ENCODE data around the gene ECM1.

ECM1 gene

DNA sequence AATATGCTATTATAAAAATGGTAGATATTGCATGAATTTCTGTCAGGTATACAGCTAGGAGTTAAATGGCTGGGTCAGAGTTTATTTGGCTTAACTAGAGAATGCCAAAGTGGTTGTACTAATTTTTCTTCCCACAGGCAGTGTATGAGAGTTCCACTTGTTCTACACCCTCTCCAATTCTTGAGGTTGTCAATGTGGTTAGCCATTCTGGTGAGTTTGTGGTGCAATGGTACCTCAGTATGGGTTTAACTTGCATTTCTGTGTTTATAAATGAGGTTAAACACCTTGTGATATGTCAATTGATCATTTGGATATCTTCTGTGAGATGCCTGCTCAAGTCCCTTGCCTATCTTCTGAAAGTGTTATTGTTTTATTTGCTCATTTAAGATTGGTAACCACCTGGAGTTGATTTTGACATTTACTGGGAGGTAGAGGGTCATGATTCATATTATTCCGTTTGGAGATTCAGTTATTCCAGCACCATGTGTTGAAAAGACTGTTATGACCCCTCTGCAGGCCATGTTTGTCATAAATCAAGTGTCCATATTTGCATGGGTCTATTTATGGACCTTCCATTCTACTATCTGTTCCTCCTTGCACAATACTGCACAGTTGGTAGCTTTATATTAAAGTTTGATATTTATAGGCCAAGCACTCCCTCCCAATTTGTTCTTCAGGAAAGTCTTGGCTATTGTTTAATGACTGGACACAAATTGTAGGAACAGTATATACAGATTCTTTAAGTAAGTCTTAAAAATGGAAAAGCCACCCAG lies 13.5 kb downstream of the ECM1 start:
- no peak overlapping the region for H3K27ac ChIP-seq (ENCODE audit: insufficient read depth, low read length, poor library complexity, severe bottlenecking)
- no peak for DNase-seq
- H3K4me1 ChIP-seq (ENCODE audit: control insufficient read depth, insufficient read depth, low read length, poor library complexity, severe bottlenecking): peaks cover under 1% of the 10 kb centered on the region
- no peaks in the 10 kb centered on the region for H3K27me3 ChIP-seq (replicated peaks; ENCODE audit: control insufficient read depth, insufficient read depth, low read length, poor library complexity, severe bottlenecking)
- no peaks in the 10 kb centered on the region for H3K36me3 ChIP-seq (ENCODE audit: control insufficient read depth, insufficient read depth, low read length)
- H3K9me3 ChIP-seq (ENCODE audit: control insufficient read depth, low read length): no peaks in the 10 kb centered on the region
- H3K4me3 ChIP-seq (ENCODE audit: insufficient read depth, low read depth, low read length, poor library complexity, severe bottlenecking): no peak overlapping the region

DNA sequence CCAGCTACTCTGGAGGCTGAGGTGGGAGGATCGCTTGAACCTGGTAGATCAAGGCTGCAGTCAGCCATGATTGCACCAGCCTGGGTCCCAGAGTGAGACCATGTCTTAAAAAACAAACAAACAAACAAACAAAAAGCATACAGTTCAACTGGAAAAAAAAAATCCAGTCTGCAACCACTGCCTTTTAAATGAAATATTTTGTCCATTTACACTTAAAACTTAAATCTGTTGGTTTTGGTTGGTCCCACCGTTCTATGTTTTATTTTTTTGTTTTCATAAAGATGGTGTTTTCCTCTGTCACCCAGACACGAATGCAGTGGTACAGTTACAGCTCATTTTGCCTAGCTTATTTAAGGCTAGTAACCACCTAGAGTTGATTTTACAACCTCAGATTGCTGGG lies 17.4 kb downstream of the ECM1 start:
- no peaks in the 10 kb centered on the region for H3K36me3 ChIP-seq (ENCODE audit: control insufficient read depth, insufficient read depth, low read length)
- H3K27ac ChIP-seq (ENCODE audit: insufficient read depth, low read length, poor library complexity, severe bottlenecking): no peak overlapping the region
- no peak for DNase-seq
- no peaks in the 10 kb centered on the region for H3K4me1 ChIP-seq (ENCODE audit: control insufficient read depth, insufficient read depth, low read length, poor library complexity, severe bottlenecking)
- H3K4me3 ChIP-seq (ENCODE audit: insufficient read depth, low read depth, low read length, poor library complexity, severe bottlenecking): no peak overlapping the region
- no peaks in the 10 kb centered on the region for H3K9me3 ChIP-seq (ENCODE audit: control insufficient read depth, low read length)
- no peaks in the 10 kb centered on the region for H3K27me3 ChIP-seq (replicated peaks; ENCODE audit: control insufficient read depth, insufficient read depth, low read length, poor library complexity, severe bottlenecking)

DNA sequence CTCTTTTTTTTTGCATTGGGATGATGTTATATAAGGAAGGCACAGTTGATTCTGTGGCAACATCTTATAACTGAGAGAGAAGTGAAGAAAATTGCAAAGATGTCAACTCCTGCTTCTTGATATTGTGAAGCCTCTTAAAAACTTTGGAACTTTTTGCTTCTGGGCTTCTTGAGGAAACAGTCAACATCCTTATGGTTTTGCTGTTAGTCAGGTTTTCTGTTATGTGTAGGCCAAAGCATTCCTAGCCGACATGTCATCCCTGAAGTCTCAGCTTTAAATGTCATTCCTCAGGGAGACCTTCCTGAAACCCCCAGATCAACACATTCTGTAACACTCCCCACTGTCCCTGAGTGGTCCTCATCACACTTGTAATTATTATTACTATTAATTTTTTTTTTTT lies 20.3 kb downstream of the ECM1 start:
- Histone ChIP-seq H3K27ac (ENCODE audit: insufficient read depth, low read length, poor library complexity, severe bottlenecking) (no peak overlapping the region), H3K27me3 (replicated peaks; ENCODE audit: control insufficient read depth, insufficient read depth, low read length, poor library complexity, severe bottlenecking) (no peaks in the 10 kb centered on the region), H3K4me3 (ENCODE audit: insufficient read depth, low read depth, low read length, poor library complexity, severe bottlenecking) (no peak overlapping the region), H3K36me3 (ENCODE audit: control insufficient read depth, insufficient read depth, low read length) (no peaks in the 10 kb centered on the region), H3K9me3 (ENCODE audit: control insufficient read depth, low read length) (no peaks in the 10 kb centered on the region), H3K4me1 (ENCODE audit: control insufficient read depth, insufficient read depth, low read length, poor library complexity, severe bottlenecking) (no peaks in the 10 kb centered on the region)
- no peak for DNase-seq

DNA sequence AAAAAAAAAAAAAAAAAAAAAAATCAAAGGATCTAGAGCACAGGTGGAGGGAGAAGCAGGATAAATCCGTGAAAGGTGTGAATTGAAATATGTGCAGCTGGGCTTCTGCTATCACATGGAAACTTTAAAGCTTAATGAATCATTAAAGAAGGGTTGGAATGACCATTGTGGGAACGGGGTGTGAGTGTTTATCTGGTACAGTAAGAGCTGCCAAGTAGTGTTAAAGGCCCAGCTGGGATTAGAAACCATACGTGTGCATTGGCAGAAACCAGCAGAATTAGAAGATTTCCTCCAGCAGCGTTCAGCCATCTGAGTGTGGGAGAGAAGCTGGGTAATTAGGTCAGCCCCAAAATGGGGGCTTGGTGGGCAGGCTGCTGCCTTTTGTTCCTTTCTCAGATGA lies 21.1 kb downstream of the ECM1 start:
- no peak overlapping the region for H3K4me3 ChIP-seq (ENCODE audit: insufficient read depth, low read depth, low read length, poor library complexity, severe bottlenecking)
- H3K4me1 ChIP-seq (ENCODE audit: control insufficient read depth, insufficient read depth, low read length, poor library complexity, severe bottlenecking): no peaks in the 10 kb centered on the region
- H3K36me3 ChIP-seq (ENCODE audit: control insufficient read depth, insufficient read depth, low read length): no peaks in the 10 kb centered on the region
- no peak for DNase-seq
- H3K27ac ChIP-seq (ENCODE audit: insufficient read depth, low read length, poor library complexity, severe bottlenecking): no peak overlapping the region
- H3K9me3 ChIP-seq (ENCODE audit: control insufficient read depth, low read length): no peaks in the 10 kb centered on the region
- H3K27me3 ChIP-seq (replicated peaks; ENCODE audit: control insufficient read depth, insufficient read depth, low read length, poor library complexity, severe bottlenecking): no peaks in the 10 kb centered on the region

DNA sequence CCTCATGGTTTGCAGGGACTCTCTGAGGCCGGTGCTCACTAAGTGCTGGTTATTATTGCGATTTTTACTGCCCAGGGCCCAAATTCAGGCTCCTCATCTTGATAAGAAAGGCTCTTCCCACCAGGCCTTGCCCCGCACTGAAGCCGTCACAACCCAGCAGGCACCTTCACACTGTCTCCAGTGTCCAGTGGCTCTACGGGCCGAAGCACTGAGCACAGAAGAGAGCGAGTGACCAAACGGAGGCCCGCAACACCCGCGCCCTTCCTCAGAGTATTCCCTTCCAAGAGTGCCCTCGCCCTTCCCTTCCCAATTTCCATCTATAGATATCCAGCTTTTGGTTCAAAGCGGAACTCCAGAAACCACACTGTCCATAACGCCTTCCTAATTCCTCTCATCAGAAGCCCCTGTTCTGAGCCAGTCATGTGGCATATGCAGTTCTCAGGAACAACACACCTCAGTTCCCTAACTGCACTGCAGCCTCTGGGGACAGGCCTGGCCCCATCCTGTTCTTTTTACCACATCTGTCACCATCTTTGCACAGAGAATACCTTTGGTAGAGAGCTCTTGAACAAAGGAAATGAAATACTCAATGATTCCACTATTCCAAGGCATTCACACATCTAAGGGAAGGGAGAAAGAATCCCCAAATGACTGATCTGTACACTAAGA lies 22.7 kb downstream of the ECM1 start:
- Histone ChIP-seq H3K9me3 (ENCODE audit: control insufficient read depth, low read length) (no peaks in the 10 kb centered on the region), H3K27ac (ENCODE audit: insufficient read depth, low read length, poor library complexity, severe bottlenecking) (no peak overlapping the region), H3K36me3 (ENCODE audit: control insufficient read depth, insufficient read depth, low read length) (no peaks in the 10 kb centered on the region), H3K4me3 (ENCODE audit: insufficient read depth, low read depth, low read length, poor library complexity, severe bottlenecking) (no peak overlapping the region), H3K27me3 (replicated peaks; ENCODE audit: control insufficient read depth, insufficient read depth, low read length, poor library complexity, severe bottlenecking) (no peaks in the 10 kb centered on the region), H3K4me1 (ENCODE audit: control insufficient read depth, insufficient read depth, low read length, poor library complexity, severe bottlenecking) (no peaks in the 10 kb centered on the region)
- no peak for DNase-seq

DNA sequence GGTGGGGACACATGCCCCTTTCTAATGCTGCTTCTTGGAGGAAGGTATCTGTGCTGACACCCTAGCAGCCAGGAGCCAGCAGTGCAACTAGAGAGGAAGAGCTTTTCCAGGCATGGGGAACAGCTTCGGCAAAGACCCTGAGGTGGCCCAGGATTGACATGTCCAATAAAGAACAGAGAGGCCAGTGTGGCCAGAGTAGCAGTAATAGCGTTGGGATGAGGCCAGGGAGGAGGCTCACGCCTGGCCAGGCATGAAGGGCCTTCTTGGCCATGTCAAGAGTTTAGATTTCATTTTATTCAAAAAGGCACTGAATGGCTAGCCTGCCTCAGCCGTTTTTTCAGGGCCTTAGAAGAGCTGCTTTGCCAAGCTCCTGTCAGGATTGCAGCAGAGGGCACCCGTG lies 25.0 kb downstream of the ECM1 start:
- H3K4me1 ChIP-seq (ENCODE audit: control insufficient read depth, insufficient read depth, low read length, poor library complexity, severe bottlenecking): no peaks in the 10 kb centered on the region
- no peaks in the 10 kb centered on the region for H3K36me3 ChIP-seq (ENCODE audit: control insufficient read depth, insufficient read depth, low read length)
- H3K9me3 ChIP-seq (ENCODE audit: control insufficient read depth, low read length): no peaks in the 10 kb centered on the region
- no peak for DNase-seq
- H3K4me3 ChIP-seq (ENCODE audit: insufficient read depth, low read depth, low read length, poor library complexity, severe bottlenecking): no peak overlapping the region
- no peak overlapping the region for H3K27ac ChIP-seq (ENCODE audit: insufficient read depth, low read length, poor library complexity, severe bottlenecking)
- no peaks in the 10 kb centered on the region for H3K27me3 ChIP-seq (replicated peaks; ENCODE audit: control insufficient read depth, insufficient read depth, low read length, poor library complexity, severe bottlenecking)

DNA sequence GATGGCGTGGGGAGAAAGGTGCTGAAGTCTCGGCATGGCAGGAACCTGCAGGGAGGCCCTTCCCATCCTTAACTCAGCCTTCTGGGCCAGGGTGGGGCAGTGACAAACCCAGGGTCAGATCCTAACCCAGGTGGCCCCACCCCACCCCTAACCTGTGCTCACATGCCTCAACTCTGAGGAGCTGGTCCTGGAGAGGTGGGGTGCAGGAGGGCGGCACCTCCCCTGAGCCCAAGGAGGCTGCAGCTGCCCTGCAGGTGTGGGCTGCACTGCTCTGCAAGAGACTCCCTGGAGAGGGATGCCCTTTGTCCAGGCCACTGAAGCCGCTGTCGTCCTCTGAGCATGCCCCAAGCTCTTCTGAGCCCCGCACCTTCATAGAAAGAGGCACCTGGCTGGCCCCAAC lies 26.1 kb downstream of the ECM1 start:
- Histone ChIP-seq H3K4me1 (ENCODE audit: control insufficient read depth, insufficient read depth, low read length, poor library complexity, severe bottlenecking) (no peaks in the 10 kb centered on the region), H3K36me3 (ENCODE audit: control insufficient read depth, insufficient read depth, low read length) (no peaks in the 10 kb centered on the region), H3K4me3 (ENCODE audit: insufficient read depth, low read depth, low read length, poor library complexity, severe bottlenecking) (no peak overlapping the region), H3K27me3 (replicated peaks; ENCODE audit: control insufficient read depth, insufficient read depth, low read length, poor library complexity, severe bottlenecking) (no peaks in the 10 kb centered on the region), H3K27ac (ENCODE audit: insufficient read depth, low read length, poor library complexity, severe bottlenecking) (no peak overlapping the region), H3K9me3 (ENCODE audit: control insufficient read depth, low read length) (no peaks in the 10 kb centered on the region)
- no peak for DNase-seq

DNA sequence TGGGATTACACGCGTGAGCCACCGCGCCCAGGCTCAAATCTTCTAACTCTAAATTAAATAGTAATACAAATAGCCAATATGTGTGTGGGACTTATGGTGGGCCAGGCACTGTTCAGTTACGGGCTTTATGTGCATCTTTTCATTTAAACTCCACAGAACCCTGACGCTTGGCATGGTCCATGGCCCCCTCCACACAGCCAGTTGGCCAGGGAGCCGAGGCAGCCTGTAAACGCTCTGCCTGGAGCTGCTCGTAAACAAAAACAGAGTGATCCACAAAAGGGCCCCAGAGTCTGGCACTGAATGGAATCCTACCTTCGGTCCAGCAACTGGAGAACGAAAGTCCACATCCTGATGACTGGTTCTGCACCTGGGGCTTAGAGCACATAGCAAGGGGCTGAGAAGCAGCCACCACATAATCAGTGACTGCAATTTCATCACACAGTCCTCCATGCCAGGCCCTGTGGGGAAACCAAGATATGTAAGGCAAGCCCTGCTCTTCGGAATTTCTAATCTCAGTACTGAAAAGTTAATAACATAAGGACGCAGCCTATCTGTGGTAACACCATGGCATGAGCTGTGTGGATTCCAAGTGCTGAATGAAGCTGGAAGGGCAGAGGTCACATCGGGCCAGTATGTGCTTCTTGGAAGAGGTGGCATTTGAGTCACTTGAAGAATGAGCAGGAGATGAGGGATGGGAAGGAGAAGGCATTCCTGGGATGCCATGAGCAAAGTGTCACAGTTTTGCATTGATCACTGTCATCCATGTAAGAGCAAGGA lies 27.8 kb downstream of the ECM1 start:
- no peak for DNase-seq
- Histone ChIP-seq H3K27ac (ENCODE audit: insufficient read depth, low read length, poor library complexity, severe bottlenecking) (no peak overlapping the region), H3K36me3 (ENCODE audit: control insufficient read depth, insufficient read depth, low read length) (no peaks in the 10 kb centered on the region), H3K27me3 (replicated peaks; ENCODE audit: control insufficient read depth, insufficient read depth, low read length, poor library complexity, severe bottlenecking) (no peaks in the 10 kb centered on the region), H3K9me3 (ENCODE audit: control insufficient read depth, low read length) (no peaks in the 10 kb centered on the region), H3K4me3 (ENCODE audit: insufficient read depth, low read depth, low read length, poor library complexity, severe bottlenecking) (no peak overlapping the region), H3K4me1 (ENCODE audit: control insufficient read depth, insufficient read depth, low read length, poor library complexity, severe bottlenecking) (no peaks in the 10 kb centered on the region)

DNA sequence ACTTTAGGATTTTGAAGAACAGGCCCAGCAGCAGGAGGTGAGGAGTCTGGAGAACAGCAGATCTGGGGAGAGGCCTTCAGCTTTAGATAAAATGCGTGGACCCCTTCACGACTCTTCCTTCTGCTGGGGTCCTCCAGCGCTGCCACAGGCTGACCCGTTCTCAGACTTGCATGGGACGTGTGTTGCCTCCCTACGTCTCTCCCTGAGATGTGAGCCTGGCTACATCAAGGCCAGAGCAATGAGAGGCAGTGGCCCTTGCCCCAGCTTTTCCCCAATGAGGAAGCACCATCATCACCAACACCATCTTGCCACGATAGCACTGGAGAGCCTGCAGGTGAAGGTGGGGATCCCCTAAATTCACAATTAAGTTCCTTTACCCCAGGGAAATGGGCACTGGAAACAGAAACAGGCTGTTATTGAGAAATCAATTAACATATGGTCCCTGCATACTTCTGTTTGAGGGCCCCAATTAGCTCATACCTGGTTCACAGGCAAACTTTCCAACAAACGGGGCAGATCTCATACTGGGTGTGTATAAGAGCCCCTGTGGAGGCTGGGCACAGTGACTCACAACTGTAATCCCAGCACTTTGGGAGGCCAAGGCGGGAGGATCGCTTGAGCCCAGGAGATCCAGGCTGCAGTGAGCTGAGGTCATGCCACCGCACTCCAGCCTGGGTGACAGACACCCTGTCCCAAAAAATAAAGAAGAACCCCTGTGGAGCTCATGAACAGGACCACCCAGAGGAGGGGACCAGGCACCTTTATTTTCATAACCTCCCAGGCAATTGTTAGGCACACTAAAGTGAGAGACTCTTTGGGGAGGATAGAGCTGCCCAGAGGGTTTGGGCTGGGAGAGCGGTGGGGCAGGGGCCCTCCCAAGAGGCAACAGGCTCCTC lies 29.2 kb downstream of the ECM1 start:
- H3K27ac ChIP-seq (ENCODE audit: insufficient read depth, low read length, poor library complexity, severe bottlenecking): no peak overlapping the region
- no peaks in the 10 kb centered on the region for H3K36me3 ChIP-seq (ENCODE audit: control insufficient read depth, insufficient read depth, low read length)
- H3K27me3 ChIP-seq (replicated peaks; ENCODE audit: control insufficient read depth, insufficient read depth, low read length, poor library complexity, severe bottlenecking): no peaks in the 10 kb centered on the region
- H3K9me3 ChIP-seq (ENCODE audit: control insufficient read depth, low read length): no peaks in the 10 kb centered on the region
- H3K4me3 ChIP-seq (ENCODE audit: insufficient read depth, low read depth, low read length, poor library complexity, severe bottlenecking): no peak overlapping the region
- no peaks in the 10 kb centered on the region for H3K4me1 ChIP-seq (ENCODE audit: control insufficient read depth, insufficient read depth, low read length, poor library complexity, severe bottlenecking)
- DNase-seq: no peak
